HepG2 (cell line): ENCODE data around the gene DPM2. TPM values are rescaled to one million over a fixed set of nuclear protein-coding genes. Genes with fewer than 3 reads are reported as not detected.

Experiments used
- ATAC-seq: fragments of 200-7000 bp; cut with Tn5 transposase; 3 replicates; pipeline ENCODE4 v1.9.1; 2020; ENCODE audit warnings: mild to moderate bottlenecking, moderate library complexity
- BruUV-seq: library from RNA; stranded (reverse); fragments of 400-500 nt; replicated peaks from 2 replicates; lab custom pipeline; 2021; lab: Mats Ljungman, UMichigan
- CTCF ChIA-PET: fragments of 300-600 bp; formaldehyde crosslinking; extraction: SDS; loops from one replicate; lab custom pipeline; 2021; ENCODE audit warnings: low total read pairs, inconsistent platforms, low intra/inter-chr PET ratio; lab: Yijun Ruan, JAX
- POLR2A ChIA-PET: fragments of 350-600 bp; sonication (Branson Sonifier 250); formaldehyde crosslinking; loops from one replicate; lab custom pipeline; 2020; ENCODE audit warnings: antibody characterized with exemption, inconsistent platforms; lab: Yijun Ruan, JAX
- DNase-seq: peaks from one replicate; pipeline ENCODE4 v3.0.0-alpha.2; 2015; ENCODE audit warnings: low spot score
- FAIRE-seq: peaks from 3 replicates; lab custom pipeline; 2011; peaks lifted over from hg19 to GRCh38; lab: Jason Lieb, UNC
- H2AFZ ChIP-seq: one replicate; pipeline ENCODE4 v1.6.1; 2011; ENCODE audit warnings: low read length, inconsistent platforms
- H3K27ac ChIP-seq: fragments of 300-600 bp; 3 replicates; pipeline ENCODE4 v1.8.0; 2011; ENCODE audit warnings: mixed run types, mild to moderate bottlenecking, mixed read lengths, low read length, inconsistent platforms; ENCODE audit not compliant: insufficient read depth; ENCODE audit errors: extremely low read length
- H3K27me3 ChIP-seq, 2 experiments: fragments of 200-600 bp in 1 of 2; 2 replicates in 1 of 2; 3 replicates in 1 of 2; pipeline versions ENCODE4 v1.6.0 to v1.8.0; 2011; ENCODE audit warnings: low read length in 2 of 2, mild to moderate bottlenecking in 2 of 2, moderate library complexity in 2 of 2, inconsistent platforms in 1 of 2; ENCODE audit not compliant: insufficient read depth in 2 of 2, control insufficient read depth in 1 of 2
- H3K36me3 ChIP-seq, 2 experiments: fragments of 200-600 bp in 1 of 2; replicated peaks in 1 of 2; 2 replicates in 1 of 2; 3 replicates in 1 of 2; pipeline versions ENCODE4 v1.5.1 to v1.8.0; 2011; ENCODE audit warnings: low read length in 2 of 2, inconsistent platforms in 1 of 2; ENCODE audit not compliant: insufficient read depth in 2 of 2, control insufficient read depth in 1 of 2
- H3K4me1 ChIP-seq: 2 replicates; pipeline ENCODE4 v1.5.1; 2012; ENCODE audit warnings: low read length, inconsistent platforms; ENCODE audit not compliant: insufficient read depth
- H3K4me2 ChIP-seq: 2 replicates; pipeline ENCODE4 v1.6.0; 2011; ENCODE audit warnings: low read depth, low read length, inconsistent platforms
- H3K4me3 ChIP-seq, 3 experiments: fragments of 200-600 bp in 1 of 3; sonication (generic), shearing (Covaris generic) in 1 of 3; replicated peaks in 1 of 3; 2 replicates each; pipeline ENCODE4 v1.5.1; 2011 to 2016; ENCODE audit warnings: low read length in 3 of 3, inconsistent platforms in 2 of 3, low read depth in 2 of 3, mild to moderate bottlenecking in 2 of 3, control low read depth in 1 of 3, mixed read lengths in 1 of 3; ENCODE audit not compliant: insufficient read depth in 1 of 3
- H3K79me2 ChIP-seq: one replicate; pipeline ENCODE4 v1.6.1; 2011; ENCODE audit warnings: low read length, inconsistent platforms; ENCODE audit not compliant: insufficient read depth
- H3K9ac ChIP-seq: 2 replicates; pipeline ENCODE4 v1.6.0; 2011; ENCODE audit warnings: mild to moderate bottlenecking, low read depth, low read length, inconsistent platforms; ENCODE audit not compliant: insufficient read depth
- H3K9me3 ChIP-seq: 2 replicates; pipeline ENCODE4 v1.5.1; 2012; ENCODE audit warnings: mild to moderate bottlenecking, low read length
- H4K20me1 ChIP-seq: 2 replicates; pipeline ENCODE4 v1.6.0; 2011; ENCODE audit warnings: inconsistent platforms, mild to moderate bottlenecking, low read length, moderate library complexity; ENCODE audit not compliant: insufficient read depth
- CCAR2 ChIP-seq: fragments of 200-400 bp; formaldehyde crosslinking; optimal IDR thresholded peaks from 2 replicates; pipeline ENCODE3; 2018; ENCODE audit warnings: low read depth, mild to moderate bottlenecking, low read length, moderate library complexity
- GATA4 ChIP-seq: sonication (generic); IDR thresholded peaks from 2 replicates; pipeline ENCODE4 v1.6.1; 2016; ENCODE audit warnings: antibody characterized with exemption, low read depth, borderline replicate concordance
- HNRNPLL ChIP-seq: fragments of 200-400 bp; formaldehyde crosslinking; IDR thresholded peaks from 2 replicates; pipeline ENCODE4 v1.6.1; 2017; ENCODE audit warnings: mild to moderate bottlenecking, low read depth, low read length; ENCODE audit not compliant: poor library complexity, severe bottlenecking
- MED1 ChIP-seq: sonication (generic); formaldehyde crosslinking; IDR thresholded peaks from 2 replicates; pipeline ENCODE4 v1.4.0; 2020; ENCODE audit warnings: missing genetic modification reagents
- PCBP1 ChIP-seq: fragments of 200-400 bp; formaldehyde crosslinking; IDR thresholded peaks from 2 replicates; pipeline ENCODE4 v1.6.1; 2017; ENCODE audit warnings: mild to moderate bottlenecking, low read depth, low read length, borderline replicate concordance
- PLSCR1 ChIP-seq: sonication (generic); formaldehyde crosslinking; IDR thresholded peaks from 2 replicates; pipeline ENCODE4 v1.5.0; 2020; ENCODE audit warnings: missing genetic modification reagents, mild to moderate bottlenecking, borderline replicate concordance
- SP2 ChIP-seq: sonication (generic); formaldehyde crosslinking; IDR thresholded peaks from 2 replicates; pipeline ENCODE4 v1.5.1; 2020; ENCODE audit warnings: mild to moderate bottlenecking, missing genetic modification reagents
- TERF1 ChIP-seq: sonication (generic); formaldehyde crosslinking; IDR thresholded peaks from 2 replicates; pipeline ENCODE4 v1.8.0; 2022; ENCODE audit warnings: mild to moderate bottlenecking, missing genetic modification reagents, moderate library complexity
- TGIF2 ChIP-seq: IDR thresholded peaks from 2 replicates; pipeline ENCODE4 v1.6.1; 2016; ENCODE audit warnings: control low read depth, missing compliant biosample characterization
- ZBTB3 ChIP-seq: sonication (generic); formaldehyde crosslinking; IDR thresholded peaks from 2 replicates; pipeline ENCODE4 v1.4.0; 2020; ENCODE audit warnings: low read depth, mild to moderate bottlenecking, moderate library complexity, missing genetic modification reagents, borderline replicate concordance
- ZKSCAN5 ChIP-seq: sonication (generic); formaldehyde crosslinking; IDR thresholded peaks from 2 replicates; pipeline ENCODE4 v1.5.1; 2020; ENCODE audit warnings: mild to moderate bottlenecking, missing genetic modification reagents
- ZNF18 ChIP-seq: sonication (generic); formaldehyde crosslinking; IDR thresholded peaks from 2 replicates; pipeline ENCODE4 v1.8.0; 2022; ENCODE audit warnings: mild to moderate bottlenecking, missing genetic modification reagents; ENCODE audit not compliant: insufficient replicate concordance
- ZNF556 ChIP-seq: sonication (generic); formaldehyde crosslinking; IDR thresholded peaks from 2 replicates; pipeline ENCODE4 v1.4.0; 2020; ENCODE audit warnings: mild to moderate bottlenecking, missing genetic modification reagents, borderline replicate concordance
- ZNF772 ChIP-seq: sonication (generic); formaldehyde crosslinking; IDR thresholded peaks from 2 replicates; pipeline ENCODE4 v1.5.0; 2020; ENCODE audit warnings: mild to moderate bottlenecking, missing genetic modification reagents
- WGBS: methylation state at CpG from one replicate; pipeline ENCODE4 v1.1.6; 2017; ENCODE audit warnings: low lambda C conversion rate; 5-methylcytosine and 5-hydroxymethylcytosine counted together
- in situ Hi-C: cut with HindIII; loops from 2 replicates; pipeline ENCODE4 v1.10.0; 2017; ENCODE audit warnings: low pct_unique_long_range_greater_than_20kb; ENCODE audit not compliant: extremely low pct_ligation_motif_present
- intact Hi-C: fragments of 100-400 bp; cut with micrococcal nuclease; formaldehyde crosslinking; loops from one replicate; pipeline ENCODE4 v1.10.0; 2022; ENCODE audit not compliant: unreplicated experiment
- polyA plus RNA-seq, 8 experiments: library from polyadenylated mRNA; depleted of rRNA in 3 of 8; stranded (reverse) in 7 of 8; unstranded in 1 of 8; fragments of >200 nt; fragmentation: Illumina TruSeq in 4 of 8; extraction: Trizol in 4 of 8; gene quantifications; 2 replicates each; pipeline versions ENCODE4 v1.2.1 to v1.2.3, GENCODE V29; 2011 to 2016; ENCODE audit warnings: low read depth in 4 of 8, missing spikeins in 1 of 8, mixed read lengths in 1 of 8; ENCODE audit not compliant: insufficient read depth in 1 of 8
- total RNA-seq, 5 experiments: library from RNA; depleted of rRNA; stranded (reverse); fragments of >200 nt; fragmentation: Illumina TruSeq; extraction: Trizol; gene quantifications; 2 replicates each; pipeline ENCODE4 v1.2.3, GENCODE V29; 2016; ENCODE audit warnings: low read depth in 1 of 5

DPM2 gene
- total and polyA plus RNA-seq, 2 of the 13 experiments (the other 11 are each of a cell fraction or from before 2014, with no cell fraction given): 24.8 to 35.3 TPM

GRCh38 chr9:127927201-127927987 lies 10.3 kb downstream of the DPM2 start:
- Histone ChIP-seq H2AFZ (no peak overlapping the region), H3K27ac (no peak overlapping the region), H3K36me3 (no peaks in the 10 kb centered on the region), H3K4me2 (peak overlapping the region; percentile 44), H3K79me2 (no peaks in the 10 kb centered on the region), H3K4me1 (peaks cover 36% of the 10 kb centered on the region), H3K9ac (no peak overlapping the region), H4K20me1 (no peaks in the 10 kb centered on the region), H3K4me3 (peak overlapping the region in 2 of 3 experiments; percentile 28 to 50; a peak in 3 of 6 replicates), H3K27me3 (peaks cover 0 to 38% of the 10 kb centered on the region in 2 experiments), H3K9me3 (no peaks in the 10 kb centered on the region)
- BruUV-seq: no TSS peak
- FAIRE-seq (no peak), DNase-seq (no peak), ATAC-seq (peak; percentile 3)
- CTCF ChIA-PET: no interaction called here
- no peak for TF ChIP-seq ZNF18 (CRISPR knock-in tag)
- TF ChIP-seq SP2 (CRISPR knock-in tag): no peak
- 0 out of 2 replicates have a peak, but pooled peaks have one; percentile 19 for TF ChIP-seq PCBP1
- no peak for TF ChIP-seq GATA4
- no peak for TF ChIP-seq CCAR2
- intact Hi-C loops (no loop called here), in situ Hi-C loops (loop anchor here (5.0 to 10.0 kb wide), 2 partner anchors 330 to 423 kb away; no protein-coding TSS in a partner anchor)
- WGBS: 32% methylated on average over 29 of the region's 56 CpGs
- POLR2A ChIA-PET: no interaction called here

- WGBS: 78% methylated on average over 14 of the region's 19 CpGs
- no peak for DNase-seq
- Histone ChIP-seq H4K20me1 (no peaks in the 10 kb centered on the region), H3K79me2 (no peaks in the 10 kb centered on the region), H3K4me1 (peaks cover 37% of the 10 kb centered on the region), H3K36me3 (no peaks in the 10 kb centered on the region), H3K9ac (no peak overlapping the region), H3K4me2 (no peak overlapping the region), H3K9me3 (no peaks in the 10 kb centered on the region), H3K4me3 (no peak overlapping the region), H3K27ac (no peak overlapping the region), H2AFZ (no peak overlapping the region), H3K27me3 (peaks cover 0 to 38% of the 10 kb centered on the region in 2 experiments)
- ChIA-PET POLR2A (no interaction called here), CTCF (no interaction called here)
- in situ Hi-C loops (loop anchor here (5.0 to 10.0 kb wide), 2 partner anchors 330 to 422 kb away; no protein-coding TSS in a partner anchor), intact Hi-C loops (no loop called here)
- BruUV-seq: no TSS peak
- FAIRE-seq: no peak
- ATAC-seq: no peak
- no peak for TF ChIP-seq TERF1 (CRISPR knock-in tag)
- no peak for TF ChIP-seq ZNF556 (CRISPR knock-in tag)
- no peak for TF ChIP-seq ZKSCAN5 (CRISPR knock-in tag)
- no peak for TF ChIP-seq MED1
- no peak for TF ChIP-seq ZNF772 (CRISPR knock-in tag)
- no peak for TF ChIP-seq ZBTB3 (CRISPR knock-in tag)
- no peak for TF ChIP-seq PLSCR1
- TF ChIP-seq TGIF2 (CRISPR knock-in tag): no peak
- TF ChIP-seq HNRNPLL: no peak
These were observed 10.8 kb downstream of the DPM2 start for GRCh38 chr9:127926906-127927200.
